Measurements from ENCODE around the gene JAK2.

DNA sequence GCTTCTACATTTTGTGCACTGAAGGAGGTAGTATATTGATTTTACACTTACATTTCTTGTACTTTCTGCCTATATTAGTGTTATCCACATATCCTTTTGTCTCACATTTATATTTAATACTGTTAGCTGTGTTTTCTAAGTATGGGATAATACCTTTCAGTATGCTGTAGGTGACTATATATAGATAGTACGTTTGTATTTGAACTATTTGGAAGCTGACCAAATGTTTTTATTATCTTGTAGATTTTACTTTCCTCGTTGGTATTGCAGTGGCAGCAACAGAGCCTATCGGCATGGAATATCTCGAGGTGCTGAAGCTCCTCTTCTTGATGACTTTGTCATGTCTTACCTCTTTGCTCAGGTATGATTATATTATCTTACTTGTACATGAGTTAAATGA is 59.1 kb downstream of the JAK2 start:
- TF ChIP-seq, protein P1, sequence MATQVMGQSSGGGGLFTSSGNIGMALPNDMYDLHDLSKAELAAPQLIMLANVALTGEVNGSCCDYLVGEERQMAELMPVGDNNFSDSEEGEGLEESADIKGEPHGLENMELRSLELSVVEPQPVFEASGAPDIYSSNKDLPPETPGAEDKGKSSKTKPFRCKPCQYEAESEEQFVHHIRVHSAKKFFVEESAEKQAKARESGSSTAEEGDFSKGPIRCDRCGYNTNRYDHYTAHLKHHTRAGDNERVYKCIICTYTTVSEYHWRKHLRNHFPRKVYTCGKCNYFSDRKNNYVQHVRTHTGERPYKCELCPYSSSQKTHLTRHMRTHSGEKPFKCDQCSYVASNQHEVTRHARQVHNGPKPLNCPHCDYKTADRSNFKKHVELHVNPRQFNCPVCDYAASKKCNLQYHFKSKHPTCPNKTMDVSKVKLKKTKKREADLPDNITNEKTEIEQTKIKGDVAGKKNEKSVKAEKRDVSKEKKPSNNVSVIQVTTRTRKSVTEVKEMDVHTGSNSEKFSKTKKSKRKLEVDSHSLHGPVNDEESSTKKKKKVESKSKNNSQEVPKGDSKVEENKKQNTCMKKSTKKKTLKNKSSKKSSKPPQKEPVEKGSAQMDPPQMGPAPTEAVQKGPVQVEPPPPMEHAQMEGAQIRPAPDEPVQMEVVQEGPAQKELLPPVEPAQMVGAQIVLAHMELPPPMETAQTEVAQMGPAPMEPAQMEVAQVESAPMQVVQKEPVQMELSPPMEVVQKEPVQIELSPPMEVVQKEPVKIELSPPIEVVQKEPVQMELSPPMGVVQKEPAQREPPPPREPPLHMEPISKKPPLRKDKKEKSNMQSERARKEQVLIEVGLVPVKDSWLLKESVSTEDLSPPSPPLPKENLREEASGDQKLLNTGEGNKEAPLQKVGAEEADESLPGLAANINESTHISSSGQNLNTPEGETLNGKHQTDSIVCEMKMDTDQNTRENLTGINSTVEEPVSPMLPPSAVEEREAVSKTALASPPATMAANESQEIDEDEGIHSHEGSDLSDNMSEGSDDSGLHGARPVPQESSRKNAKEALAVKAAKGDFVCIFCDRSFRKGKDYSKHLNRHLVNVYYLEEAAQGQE (IDR thresholded peaks at IDR 0.05): no peak
- TF ChIP-seq, protein P2, sequence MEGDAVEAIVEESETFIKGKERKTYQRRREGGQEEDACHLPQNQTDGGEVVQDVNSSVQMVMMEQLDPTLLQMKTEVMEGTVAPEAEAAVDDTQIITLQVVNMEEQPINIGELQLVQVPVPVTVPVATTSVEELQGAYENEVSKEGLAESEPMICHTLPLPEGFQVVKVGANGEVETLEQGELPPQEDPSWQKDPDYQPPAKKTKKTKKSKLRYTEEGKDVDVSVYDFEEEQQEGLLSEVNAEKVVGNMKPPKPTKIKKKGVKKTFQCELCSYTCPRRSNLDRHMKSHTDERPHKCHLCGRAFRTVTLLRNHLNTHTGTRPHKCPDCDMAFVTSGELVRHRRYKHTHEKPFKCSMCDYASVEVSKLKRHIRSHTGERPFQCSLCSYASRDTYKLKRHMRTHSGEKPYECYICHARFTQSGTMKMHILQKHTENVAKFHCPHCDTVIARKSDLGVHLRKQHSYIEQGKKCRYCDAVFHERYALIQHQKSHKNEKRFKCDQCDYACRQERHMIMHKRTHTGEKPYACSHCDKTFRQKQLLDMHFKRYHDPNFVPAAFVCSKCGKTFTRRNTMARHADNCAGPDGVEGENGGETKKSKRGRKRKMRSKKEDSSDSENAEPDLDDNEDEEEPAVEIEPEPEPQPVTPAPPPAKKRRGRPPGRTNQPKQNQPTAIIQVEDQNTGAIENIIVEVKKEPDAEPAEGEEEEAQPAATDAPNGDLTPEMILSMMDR (IDR thresholded peaks at IDR 0.05): no peak
- TF ChIP-seq, protein P3, sequence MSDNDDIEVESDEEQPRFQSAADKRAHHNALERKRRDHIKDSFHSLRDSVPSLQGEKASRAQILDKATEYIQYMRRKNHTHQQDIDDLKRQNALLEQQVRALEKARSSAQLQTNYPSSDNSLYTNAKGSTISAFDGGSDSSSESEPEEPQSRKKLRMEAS (IDR thresholded peaks at IDR 0.05): no peak
- TF ChIP-seq, protein P4, sequence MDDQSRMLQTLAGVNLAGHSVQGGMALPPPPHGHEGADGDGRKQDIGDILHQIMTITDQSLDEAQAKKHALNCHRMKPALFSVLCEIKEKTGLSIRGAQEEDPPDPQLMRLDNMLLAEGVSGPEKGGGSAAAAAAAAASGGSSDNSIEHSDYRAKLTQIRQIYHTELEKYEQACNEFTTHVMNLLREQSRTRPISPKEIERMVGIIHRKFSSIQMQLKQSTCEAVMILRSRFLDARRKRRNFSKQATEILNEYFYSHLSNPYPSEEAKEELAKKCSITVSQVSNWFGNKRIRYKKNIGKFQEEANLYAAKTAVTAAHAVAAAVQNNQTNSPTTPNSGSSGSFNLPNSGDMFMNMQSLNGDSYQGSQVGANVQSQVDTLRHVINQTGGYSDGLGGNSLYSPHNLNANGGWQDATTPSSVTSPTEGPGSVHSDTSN (IDR thresholded peaks at IDR 0.05): no peak
- TF ChIP-seq JUNB (IDR thresholded peaks at IDR 0.05) (no peak), RNF2 (IDR thresholded peaks at IDR 0.05; ENCODE audit: borderline replicate concordance, low read depth) (no peak), POLR2A (IDR thresholded peaks at IDR 0.05; ENCODE audit: low read length) (no peak), NPAS2 (CRISPR knock-in tag; IDR thresholded peaks at IDR 0.05; ENCODE audit: borderline replicate concordance) (no peak), EP300 (IDR thresholded peaks at IDR 0.05) (no peak), JUN (IDR thresholded peaks at IDR 0.05) (no peak), RAD21 (conservative IDR thresholded peaks at IDR 0.05 in 1 of 2, IDR thresholded peaks at IDR 0.05 in 1 of 2) (no peak)

Data from A549 (cell line).